Duodenal mucosa (tissue), 2 donors: ENCODE results near the gene CXXC5.

ENCODE experiments used
- H3K27ac ChIP-seq: one replicate; pipeline ENCODE4 v1.7.0; 2013; ENCODE audit warnings: low read depth, low read length
- H3K27me3 ChIP-seq, 2 donors: one replicate each; pipeline ENCODE4 v1.7.0; 2013; ENCODE audit warnings: low read length in 2 of 2, control low read depth in 1 of 2; ENCODE audit not compliant: insufficient read depth in 2 of 2, control insufficient read depth in 1 of 2
- H3K36me3 ChIP-seq, 2 donors: one replicate each; pipeline ENCODE4 v1.7.0; 2013; ENCODE audit warnings: low read length in 2 of 2, control low read depth in 1 of 2; ENCODE audit not compliant: insufficient read depth in 2 of 2, control insufficient read depth in 1 of 2
- H3K4me1 ChIP-seq, 2 donors: one replicate each; pipeline ENCODE4 v1.7.0; 2013; ENCODE audit warnings: low read length in 2 of 2, control low read depth in 1 of 2; ENCODE audit not compliant: insufficient read depth in 2 of 2, control insufficient read depth in 1 of 2
- H3K4me3 ChIP-seq, 2 donors: one replicate each; pipeline ENCODE4 v1.7.0; 2013; ENCODE audit warnings: low read length in 2 of 2, low read depth in 1 of 2
- H3K9ac ChIP-seq, 2 donors: one replicate each; pipeline ENCODE4 v1.7.0; 2013; ENCODE audit warnings: low read length in 2 of 2, low read depth in 1 of 2
- H3K9me3 ChIP-seq, 2 donors: one replicate each; pipeline ENCODE4 v1.7.0; 2013; ENCODE audit warnings: low read length in 2 of 2, control low read depth in 1 of 2; ENCODE audit not compliant: control insufficient read depth in 1 of 2

Gene CXXC5

GRCh38 chr5:139644001-139644456 lies 4.1 kb upstream of the CXXC5 start:
- H3K9me3 ChIP-seq: no peaks in the 10 kb centered on the region
- H3K27me3 ChIP-seq: no peaks in the 10 kb centered on the region
- no peak overlapping the region for H3K4me3 ChIP-seq
- H3K4me1 ChIP-seq: peaks cover 47 to 56% of the 10 kb centered on the region in 2 donors
- H3K9ac ChIP-seq: no peak overlapping the region
- no peak overlapping the region for H3K27ac ChIP-seq
- H3K36me3 ChIP-seq: no peaks in the 10 kb centered on the region

DNA sequence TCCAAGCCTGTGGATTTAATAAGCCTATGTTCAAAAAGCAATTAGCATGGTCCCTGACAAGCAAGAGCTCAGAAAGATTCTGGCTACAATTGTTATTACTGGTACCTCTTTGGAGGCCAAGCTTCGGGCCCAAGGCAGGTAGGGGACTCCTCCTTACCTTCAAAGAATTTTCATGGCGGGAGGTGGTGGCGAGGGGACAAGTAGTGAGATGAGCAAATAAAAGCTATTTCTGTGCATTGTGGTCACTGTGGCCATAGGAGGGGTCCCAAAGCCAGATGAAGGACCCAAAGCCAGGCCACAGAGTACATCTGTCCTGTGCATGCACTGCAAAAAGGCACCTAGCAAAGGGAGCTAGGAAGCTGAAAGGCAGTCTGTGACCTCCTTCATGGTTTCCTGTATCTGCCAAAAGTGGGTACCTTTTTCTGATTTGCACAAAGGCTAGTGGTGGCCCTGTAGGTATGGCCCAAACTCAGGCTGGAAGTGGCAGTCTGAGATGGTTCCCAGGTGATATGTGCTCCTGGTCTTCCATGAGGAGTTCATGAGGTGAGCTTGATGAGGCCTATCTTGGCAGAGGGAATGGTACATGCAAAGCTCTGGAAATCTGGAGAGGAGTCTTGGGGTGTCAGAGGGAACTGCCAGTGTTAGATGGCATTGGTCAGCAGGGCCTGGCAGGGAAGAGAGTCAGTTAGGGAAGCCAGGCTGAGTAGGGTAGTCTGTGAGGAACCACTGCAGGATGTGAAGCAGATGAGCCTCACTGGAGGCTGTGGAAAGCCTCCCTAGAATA lies 3.3 kb upstream of the CXXC5 start:
- no peak overlapping the region for H3K4me3 ChIP-seq
- H3K27me3 ChIP-seq: no peaks in the 10 kb centered on the region
- H3K27ac ChIP-seq: no peak overlapping the region
- H3K4me1 ChIP-seq: peaks cover 42 to 49% of the 10 kb centered on the region in 2 donors
- H3K9me3 ChIP-seq: no peaks in the 10 kb centered on the region
- no peaks in the 10 kb centered on the region for H3K36me3 ChIP-seq
- H3K9ac ChIP-seq: no peak overlapping the region

GRCh38 chr5:139645430-139645871 lies 2.7 kb upstream of the CXXC5 start:
- H3K4me1 ChIP-seq: peaks cover 47 to 54% of the 10 kb centered on the region in 2 donors
- no peak overlapping the region for H3K9ac ChIP-seq
- no peaks in the 10 kb centered on the region for H3K36me3 ChIP-seq
- H3K27ac ChIP-seq: no peak overlapping the region
- no peak overlapping the region for H3K4me3 ChIP-seq
- no peaks in the 10 kb centered on the region for H3K9me3 ChIP-seq
- no peaks in the 10 kb centered on the region for H3K27me3 ChIP-seq

DNA sequence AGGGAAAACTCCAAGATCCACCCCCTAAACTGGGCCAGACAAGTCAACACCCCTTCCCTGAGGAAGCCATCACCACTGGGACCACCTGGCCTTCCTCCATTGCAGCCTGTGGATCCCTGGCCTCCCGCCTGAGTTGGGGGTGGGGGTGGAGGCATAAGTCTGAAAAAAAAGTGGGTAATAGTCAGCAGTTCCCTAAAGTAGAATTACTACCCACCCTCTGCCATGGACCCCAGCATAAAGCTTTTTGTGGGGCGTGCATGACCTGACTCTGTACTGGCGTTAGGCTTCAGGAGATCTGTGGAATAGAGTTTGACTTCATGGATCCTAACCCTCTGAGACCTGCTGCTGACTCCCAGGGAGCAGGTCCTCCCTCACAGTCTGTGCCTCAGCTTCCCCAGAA lies 2.0 kb upstream of the CXXC5 start:
- H3K27me3 ChIP-seq: no peaks in the 10 kb centered on the region
- H3K9ac ChIP-seq: no peak overlapping the region
- no peak overlapping the region for H3K27ac ChIP-seq
- peaks cover 53 to 60% of the 10 kb centered on the region in 2 donors for H3K4me1 ChIP-seq
- H3K4me3 ChIP-seq: no peak overlapping the region
- H3K9me3 ChIP-seq: no peaks in the 10 kb centered on the region
- H3K36me3 ChIP-seq: no peaks in the 10 kb centered on the region

- Histone ChIP-seq H3K9me3 (no peaks in the 10 kb centered on the region), H3K27ac (no peak overlapping the region), H3K27me3 (no peaks in the 10 kb centered on the region), H3K4me3 (peak overlapping the region; percentile 50 to 62), H3K36me3 (no peaks in the 10 kb centered on the region), H3K4me1 (peaks cover 59 to 61% of the 10 kb centered on the region in 2 donors), H3K9ac (peak overlapping the region in 1 of 2 donors; percentile 8)
These were observed 1.1 kb upstream of the CXXC5 start for GRCh38 chr5:139646912-139647505.

DNA sequence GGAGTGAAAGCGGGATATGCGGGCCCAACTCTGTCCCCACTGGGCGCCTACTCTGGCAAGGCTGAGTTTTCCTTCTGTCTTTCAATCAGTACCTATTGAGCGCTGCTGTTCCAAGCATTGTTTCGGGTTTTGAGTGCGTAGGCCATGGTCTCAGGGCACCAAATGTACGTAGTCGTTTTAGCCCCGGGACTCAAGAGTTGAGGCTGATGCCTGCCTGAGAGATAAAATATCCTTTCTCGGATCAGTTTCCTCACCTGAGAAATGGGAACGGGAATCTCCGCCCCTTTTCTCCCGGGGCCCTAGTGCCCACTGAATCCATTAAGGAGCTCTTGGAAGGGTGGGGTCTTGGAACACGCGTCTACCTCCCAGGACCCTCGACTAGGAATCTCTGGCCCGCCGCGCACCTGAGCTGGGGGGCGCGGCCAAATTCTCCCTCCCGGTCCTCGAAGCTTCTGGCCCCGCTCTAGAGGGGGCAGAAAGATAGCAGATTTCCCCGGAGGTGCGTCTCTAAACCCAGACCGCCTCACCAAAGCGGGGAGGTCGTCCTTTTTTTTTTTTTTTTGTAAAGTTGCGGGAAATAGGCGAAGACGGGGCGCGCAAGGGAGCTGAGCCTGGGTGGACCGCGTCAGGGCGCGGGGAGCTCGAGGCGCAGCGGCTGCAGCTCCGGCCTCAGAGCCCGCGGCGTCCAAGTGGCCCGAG lies 494 bp upstream of the CXXC5 start:
- Histone ChIP-seq H3K9me3 (no peaks in the 10 kb centered on the region), H3K4me1 (peaks cover 61% of the 10 kb centered on the region in 2 donors), H3K36me3 (no peaks in the 10 kb centered on the region), H3K9ac (peak overlapping the region in 1 of 2 donors; percentile 8), H3K4me3 (peak overlapping the region; percentile 50 to 62), H3K27me3 (no peaks in the 10 kb centered on the region), H3K27ac (no peak overlapping the region)

DNA sequence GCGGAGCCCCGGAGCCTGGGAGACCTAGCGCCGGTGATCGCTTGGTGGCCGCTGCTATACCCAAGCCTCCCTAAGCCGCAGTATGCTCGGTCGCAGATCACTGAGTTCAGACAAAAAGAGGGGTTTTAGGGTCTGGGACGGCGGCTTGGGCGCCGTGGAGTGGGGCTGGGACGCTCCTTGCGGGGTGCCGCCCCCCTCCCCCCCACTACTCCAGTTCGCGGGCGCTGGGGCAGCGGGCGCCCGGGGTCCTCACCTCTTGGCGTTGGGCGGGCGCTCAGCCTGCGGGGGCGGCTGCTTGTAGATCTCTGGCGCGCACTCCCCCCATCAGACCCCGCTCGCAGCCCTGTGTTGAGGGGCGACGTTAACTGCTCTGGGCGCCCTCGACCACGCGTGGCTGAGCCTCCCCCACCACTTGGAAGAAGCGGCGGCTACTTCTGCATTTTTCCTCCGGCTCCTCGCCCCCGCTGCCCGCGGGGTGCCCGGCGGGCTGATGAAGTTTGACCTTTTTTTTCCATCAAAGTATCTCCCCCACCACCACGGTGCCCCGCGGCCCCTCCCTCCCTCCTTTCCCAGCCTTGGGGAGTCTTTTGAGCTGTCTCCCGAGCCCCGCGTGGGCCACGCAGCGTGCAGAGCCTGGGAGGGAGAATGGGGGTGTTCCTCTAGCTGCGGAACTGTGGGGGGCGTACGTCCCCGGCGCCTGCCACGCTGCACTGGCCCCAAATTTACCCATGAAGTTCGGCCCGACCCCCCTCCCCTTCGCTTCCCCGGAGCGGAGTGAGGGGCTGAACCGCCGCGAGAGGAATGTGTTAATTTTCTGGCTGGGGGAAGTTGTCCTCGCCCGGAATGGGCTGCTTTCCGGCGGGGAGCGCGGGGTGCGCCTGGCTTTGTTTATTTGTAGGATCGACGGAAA lies 1.2 kb downstream of the CXXC5 start:
- H3K4me3 ChIP-seq: peak overlapping the region; percentile 62 to 78
- H3K27me3 ChIP-seq: no peaks in the 10 kb centered on the region
- H3K36me3 ChIP-seq: no peaks in the 10 kb centered on the region
- H3K9me3 ChIP-seq: no peaks in the 10 kb centered on the region
- peak overlapping the region; percentile 37 to 66 for H3K9ac ChIP-seq
- peak overlapping the region; percentile 63 for H3K27ac ChIP-seq
- peaks cover 53 to 61% of the 10 kb centered on the region in 2 donors for H3K4me1 ChIP-seq

DNA sequence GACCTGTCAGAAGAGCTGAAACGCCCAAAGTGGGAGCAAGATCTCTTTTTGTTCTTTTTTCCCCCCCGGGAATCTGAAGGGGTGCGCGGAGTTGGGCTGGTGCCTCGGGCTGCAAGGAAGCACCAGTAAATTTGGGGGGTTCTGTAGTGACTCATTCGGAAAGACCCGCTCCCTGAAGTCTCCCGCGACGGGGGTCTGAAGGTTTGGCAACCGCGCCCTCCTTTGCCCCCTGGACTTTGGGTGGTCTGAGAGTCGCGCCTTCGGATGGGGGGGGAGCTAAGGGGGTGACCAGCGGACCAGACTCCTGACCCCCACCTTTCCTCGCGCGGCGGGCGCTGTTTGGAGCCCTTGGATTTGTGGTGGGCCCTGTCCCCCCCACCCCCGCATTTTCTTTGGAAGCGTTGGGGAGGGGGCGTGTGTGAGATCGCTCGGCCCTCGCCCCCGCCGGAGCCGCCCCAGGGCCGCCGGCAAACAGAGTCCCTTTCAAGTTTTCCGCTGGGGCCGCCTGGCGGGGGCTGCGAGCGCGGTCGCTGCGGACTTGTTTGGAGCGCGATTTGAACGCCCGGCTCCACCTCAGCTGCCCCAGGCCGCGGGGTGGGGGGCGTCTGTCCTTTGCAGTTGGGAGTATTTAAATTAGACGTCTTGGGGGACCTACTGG lies 2.0 kb downstream of the CXXC5 start:
- Histone ChIP-seq H3K9ac (peak overlapping the region; percentile 37 to 54), H3K4me1 (peaks cover 51 to 61% of the 10 kb centered on the region in 2 donors), H3K36me3 (no peaks in the 10 kb centered on the region), H3K27me3 (no peaks in the 10 kb centered on the region), H3K4me3 (peak overlapping the region; percentile 62 to 78), H3K27ac (peak overlapping the region; percentile 68), H3K9me3 (no peaks in the 10 kb centered on the region)

- Histone ChIP-seq H3K27ac (peak overlapping the region; percentile 68), H3K9me3 (no peaks in the 10 kb centered on the region), H3K4me3 (peak overlapping the region; percentile 62 to 78), H3K27me3 (no peaks in the 10 kb centered on the region), H3K4me1 (peaks cover 51 to 61% of the 10 kb centered on the region in 2 donors), H3K9ac (peak overlapping the region in 1 of 2 donors; percentile 37), H3K36me3 (no peaks in the 10 kb centered on the region)
These were observed 2.5 kb downstream of the CXXC5 start for GRCh38 chr5:139650689-139651042.
